AG04450 (cell line): Measurements from ENCODE around the gene FLOT2. TPM values are rescaled to one million over a fixed set of nuclear protein-coding genes. Genes with fewer than 3 reads are reported as not detected.
"Not testable (repeated sequence)": the region's sequence is repeated elsewhere in the genome, so short reads cannot be mapped to it uniquely, and the experiment has no call there.

Source experiments
- CTCF ChIA-PET: fragments of 300-600, 350-600 bp; formaldehyde crosslinking; extraction: SDS; loops from one replicate; lab custom pipeline; 2022; ENCODE audit warnings: antibody characterized with exemption, inconsistent platforms; lab: Charles Lee
- POLR2A ChIA-PET: fragments of 350-600 bp; formaldehyde crosslinking; extraction: SDS; loops from one replicate; lab custom pipeline; 2021; ENCODE audit warnings: antibody characterized with exemption, inconsistent platforms; lab: Yijun Ruan, JAX
- DNase-seq: peaks from one replicate; pipeline ENCODE4 v3.0.0-alpha.2; 2011; ENCODE audit warnings: low read depth, low spot score
- H3K27ac ChIP-seq: one replicate; pipeline ENCODE4 v1.5.1; 2012; ENCODE audit warnings: low read depth, low read length, control low read depth
- H3K27me3 ChIP-seq: one replicate; pipeline ENCODE4 v1.6.0; 2012; ENCODE audit warnings: low read length; ENCODE audit not compliant: control insufficient read depth, insufficient read depth
- H3K4me3 ChIP-seq: 2 replicates; pipeline ENCODE4 v1.5.1; 2011; ENCODE audit warnings: mild to moderate bottlenecking, low read depth, low read length, control low read depth
- H3K9me3 ChIP-seq: 2 replicates; pipeline ENCODE4 v1.5.1; 2012; ENCODE audit warnings: low read length; ENCODE audit not compliant: control insufficient read depth, insufficient read depth
- polyA plus RNA-seq: library from polyadenylated mRNA; depleted of rRNA; stranded (reverse); fragments of >200 nt; gene quantifications from 2 replicates; pipeline ENCODE4 v1.2.3, GENCODE V29; 2011
- TF ChIP-seq, protein P1 (sequence below): IDR thresholded peaks from 2 replicates; pipeline ENCODE4 v1.5.1; 2011; ENCODE audit warnings: low read depth, low read length, control low read depth, inconsistent platforms

The FLOT2 gene
- polyA plus RNA-seq, 1 experiment = 80.5 TPM

- no peak for DNase-seq
- H3K27ac ChIP-seq = no peak overlapping the region
- H3K4me3 ChIP-seq = no peak overlapping the region
- H3K27me3 ChIP-seq = no peaks in the 10 kb centered on the region
- TF ChIP-seq, protein P1, sequence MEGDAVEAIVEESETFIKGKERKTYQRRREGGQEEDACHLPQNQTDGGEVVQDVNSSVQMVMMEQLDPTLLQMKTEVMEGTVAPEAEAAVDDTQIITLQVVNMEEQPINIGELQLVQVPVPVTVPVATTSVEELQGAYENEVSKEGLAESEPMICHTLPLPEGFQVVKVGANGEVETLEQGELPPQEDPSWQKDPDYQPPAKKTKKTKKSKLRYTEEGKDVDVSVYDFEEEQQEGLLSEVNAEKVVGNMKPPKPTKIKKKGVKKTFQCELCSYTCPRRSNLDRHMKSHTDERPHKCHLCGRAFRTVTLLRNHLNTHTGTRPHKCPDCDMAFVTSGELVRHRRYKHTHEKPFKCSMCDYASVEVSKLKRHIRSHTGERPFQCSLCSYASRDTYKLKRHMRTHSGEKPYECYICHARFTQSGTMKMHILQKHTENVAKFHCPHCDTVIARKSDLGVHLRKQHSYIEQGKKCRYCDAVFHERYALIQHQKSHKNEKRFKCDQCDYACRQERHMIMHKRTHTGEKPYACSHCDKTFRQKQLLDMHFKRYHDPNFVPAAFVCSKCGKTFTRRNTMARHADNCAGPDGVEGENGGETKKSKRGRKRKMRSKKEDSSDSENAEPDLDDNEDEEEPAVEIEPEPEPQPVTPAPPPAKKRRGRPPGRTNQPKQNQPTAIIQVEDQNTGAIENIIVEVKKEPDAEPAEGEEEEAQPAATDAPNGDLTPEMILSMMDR = no peak
- POLR2A ChIA-PET = interaction anchor here (0.8 kb wide), 1 partner anchor 14 kb away, joined by 5 read pairs; no protein-coding TSS in a partner anchor
- no peaks in the 10 kb centered on the region for H3K9me3 ChIP-seq
- CTCF ChIA-PET = interaction anchor here (1.6 to 2.9 kb wide), 3 partner anchors 20 to 151 kb away, joined by 4 to 23 read pairs (median 12); no protein-coding TSS in a partner anchor
Measured at GRCh38 chr17:28878158-28878910, 19.2 kb downstream of the FLOT2 start.

- H3K4me3 ChIP-seq, H3K9me3 ChIP-seq, H3K27ac ChIP-seq, POLR2A ChIA-PET, DNase-seq, H3K27me3 ChIP-seq: not testable (repeated sequence)
- CTCF ChIA-PET = interaction anchor here (2.3 kb wide), 1 partner anchor 113 kb away, joined by 23 read pairs; no protein-coding TSS in a partner anchor
Measured at GRCh38 chr17:28877150-28877711, 20.3 kb downstream of the FLOT2 start.

DNA sequence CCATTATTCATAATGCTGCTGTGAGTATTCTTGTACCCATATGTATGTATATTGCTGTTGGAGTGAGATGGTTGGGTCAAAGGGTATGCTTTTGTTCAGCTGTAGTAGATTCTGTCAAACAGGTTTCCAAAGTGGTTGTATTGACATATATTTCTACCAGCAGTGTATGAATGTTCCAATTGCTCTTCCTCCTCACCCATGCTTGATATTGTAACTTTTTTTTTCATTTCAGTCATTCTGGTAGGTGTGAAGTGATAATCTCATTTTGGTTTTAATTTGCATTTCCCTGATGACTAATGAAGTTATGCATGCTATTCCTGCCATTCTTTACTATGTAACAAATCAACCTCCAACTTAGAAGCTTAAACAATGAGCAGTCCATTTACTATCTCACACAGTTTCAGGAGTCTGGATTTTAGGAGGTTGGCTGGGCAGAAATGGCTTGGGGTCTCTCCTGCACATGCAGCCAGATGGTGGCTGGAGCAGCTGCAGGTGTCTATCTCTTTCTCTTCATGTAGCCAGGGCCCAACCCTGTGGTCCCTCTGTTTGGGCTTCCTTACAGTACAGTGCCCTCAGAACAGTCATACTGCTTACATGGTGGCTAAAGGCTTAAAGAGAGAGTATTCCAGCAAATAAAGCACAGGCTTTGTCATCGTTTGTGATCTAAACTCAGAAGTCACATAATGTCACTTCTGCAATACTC lies 21.5 kb downstream of the FLOT2 start:
- Histone ChIP-seq H3K9me3 (no peaks in the 10 kb centered on the region), H3K4me3 (no peak overlapping the region), H3K27ac (no peak overlapping the region), H3K27me3 (no peaks in the 10 kb centered on the region)
- POLR2A ChIA-PET = no interaction called here
- TF ChIP-seq, protein P1 = no peak
- CTCF ChIA-PET = interaction anchor here (1.0 kb wide), 1 partner anchor 113 kb away, joined by 3 read pairs; no protein-coding TSS in a partner anchor
- no peak for DNase-seq

GRCh38 chr17:28874750-28875149 lies 22.8 kb downstream of the FLOT2 start:
- CTCF ChIA-PET = no interaction called here
- Histone ChIP-seq H3K27me3 (no peaks in the 10 kb centered on the region), H3K4me3 (no peak overlapping the region), H3K27ac (no peak overlapping the region), H3K9me3 (no peaks in the 10 kb centered on the region)
- POLR2A ChIA-PET = no interaction called here
- TF ChIP-seq, protein P1 = no peak
- no peak for DNase-seq

GRCh38 chr17:28873839-28874238 lies 23.7 kb downstream of the FLOT2 start:
- ChIA-PET POLR2A (no interaction called here), CTCF (no interaction called here)
- no peak overlapping the region for H3K27ac ChIP-seq
- TF ChIP-seq, protein P1 = no peak
- H3K27me3 ChIP-seq = no peaks in the 10 kb centered on the region
- no peak overlapping the region for H3K4me3 ChIP-seq
- H3K9me3 ChIP-seq = no peaks in the 10 kb centered on the region
- no peak for DNase-seq
